GM12865 (cell line): ENCODE data around the gene RNF34.
"Not testable (repeated sequence)": the region's sequence is repeated elsewhere in the genome, so short reads cannot be mapped to it uniquely, and the experiment has no call there.

Source experiments
- DNase-seq: peaks from one replicate; pipeline ENCODE4 v3.0.0; 2010; ENCODE audit warnings: low read depth
- H3K4me3 ChIP-seq: 2 replicates; pipeline ENCODE4 v1.5.1; 2011; ENCODE audit warnings: mild to moderate bottlenecking, low read depth, low read length, control low read depth
- TF ChIP-seq, protein P1 (sequence below): IDR thresholded peaks from 2 replicates; pipeline ENCODE4 v1.5.1; 2011; ENCODE audit warnings: low read length, control low read depth, low read depth, inconsistent platforms; ENCODE audit not compliant: insufficient read depth; ENCODE audit errors: missing control alignments

RNF34 gene

DNA sequence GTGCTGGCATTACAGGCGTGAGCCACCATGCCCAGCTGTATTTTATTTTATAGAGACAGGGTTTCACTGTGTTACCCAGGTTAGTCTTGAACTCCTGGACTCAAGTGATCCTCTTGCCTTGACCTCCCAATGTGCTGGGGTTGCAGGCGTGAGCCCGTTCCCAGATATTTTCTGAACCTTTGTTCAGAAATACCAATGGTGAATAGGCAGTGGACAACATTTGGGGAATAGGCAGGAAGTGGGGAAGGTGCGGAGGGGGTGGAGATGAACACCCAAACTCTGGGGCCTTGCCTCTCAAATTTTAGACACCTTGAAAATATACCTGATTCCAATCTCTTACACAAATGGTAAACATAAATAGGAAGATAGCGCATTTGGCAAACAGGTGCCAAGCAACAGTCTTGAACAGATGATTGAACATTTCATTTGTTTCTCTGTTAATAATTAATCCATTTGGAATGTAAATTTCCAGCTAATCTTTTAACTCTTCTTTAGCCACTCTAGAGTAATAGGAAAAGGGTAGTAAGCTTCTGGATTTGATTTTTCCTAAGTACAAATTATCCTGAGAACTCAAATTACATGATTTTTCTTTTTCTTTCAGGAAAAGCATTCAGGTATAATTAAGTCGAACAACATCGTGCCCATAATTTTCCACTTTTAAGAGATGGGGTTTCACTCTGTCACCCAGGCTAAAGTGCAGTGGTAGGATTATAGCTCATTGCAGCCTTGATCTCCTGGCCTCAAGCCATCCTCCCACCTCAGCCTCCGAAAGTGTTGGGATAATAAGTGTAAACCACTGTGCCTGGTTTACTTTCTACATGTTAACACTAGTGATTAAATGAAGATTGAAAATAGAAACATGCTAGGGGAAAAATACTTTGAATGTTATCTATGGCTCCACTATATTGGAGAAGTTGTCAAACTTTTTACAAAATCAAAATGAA, 22.9 kb upstream of the RNF34 start:
- H3K4me3 ChIP-seq = no peak overlapping the region
- no peak for DNase-seq
- TF ChIP-seq, protein P1, sequence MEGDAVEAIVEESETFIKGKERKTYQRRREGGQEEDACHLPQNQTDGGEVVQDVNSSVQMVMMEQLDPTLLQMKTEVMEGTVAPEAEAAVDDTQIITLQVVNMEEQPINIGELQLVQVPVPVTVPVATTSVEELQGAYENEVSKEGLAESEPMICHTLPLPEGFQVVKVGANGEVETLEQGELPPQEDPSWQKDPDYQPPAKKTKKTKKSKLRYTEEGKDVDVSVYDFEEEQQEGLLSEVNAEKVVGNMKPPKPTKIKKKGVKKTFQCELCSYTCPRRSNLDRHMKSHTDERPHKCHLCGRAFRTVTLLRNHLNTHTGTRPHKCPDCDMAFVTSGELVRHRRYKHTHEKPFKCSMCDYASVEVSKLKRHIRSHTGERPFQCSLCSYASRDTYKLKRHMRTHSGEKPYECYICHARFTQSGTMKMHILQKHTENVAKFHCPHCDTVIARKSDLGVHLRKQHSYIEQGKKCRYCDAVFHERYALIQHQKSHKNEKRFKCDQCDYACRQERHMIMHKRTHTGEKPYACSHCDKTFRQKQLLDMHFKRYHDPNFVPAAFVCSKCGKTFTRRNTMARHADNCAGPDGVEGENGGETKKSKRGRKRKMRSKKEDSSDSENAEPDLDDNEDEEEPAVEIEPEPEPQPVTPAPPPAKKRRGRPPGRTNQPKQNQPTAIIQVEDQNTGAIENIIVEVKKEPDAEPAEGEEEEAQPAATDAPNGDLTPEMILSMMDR = no peak

DNA sequence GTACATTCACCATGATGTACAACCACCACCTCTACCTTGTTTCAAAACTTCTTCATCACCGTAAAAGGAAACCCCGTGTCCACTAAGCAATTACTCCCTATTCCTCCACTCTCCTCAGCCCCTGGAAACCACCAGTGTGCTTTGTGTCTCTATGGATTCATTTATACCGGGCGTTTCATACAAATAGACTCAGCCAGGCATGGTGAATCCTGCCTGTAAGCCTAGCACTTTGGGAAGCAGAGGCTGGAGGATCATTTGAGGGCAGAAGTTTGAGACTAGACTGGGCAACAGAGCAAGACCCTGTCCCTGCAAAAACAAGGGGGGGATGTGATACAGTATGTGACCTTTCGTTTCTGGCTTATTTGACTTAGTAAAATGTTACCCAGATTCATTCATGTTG, 21.2 kb upstream of the RNF34 start:
- TF ChIP-seq, protein P1 = no peak
- no peak overlapping the region for H3K4me3 ChIP-seq

DNA sequence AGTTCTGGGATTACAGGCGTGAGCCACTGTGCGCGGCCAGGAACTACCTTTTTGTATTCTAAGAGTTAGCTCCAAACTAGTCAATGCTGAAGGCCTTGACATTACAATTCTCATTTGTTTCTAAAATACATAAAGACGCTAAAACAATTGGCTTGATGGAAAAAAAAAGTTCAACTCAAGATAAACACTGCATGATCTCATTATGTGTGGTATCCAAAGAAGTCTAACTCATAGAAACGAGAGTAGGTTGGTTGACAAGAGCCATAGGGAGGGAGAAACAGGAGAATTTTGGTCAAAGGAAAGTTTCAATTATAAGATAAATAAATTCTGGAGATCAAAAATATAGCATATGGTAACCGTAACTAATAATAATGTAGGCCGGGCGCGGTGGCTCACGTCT, 20.0 kb upstream of the RNF34 start:
- TF ChIP-seq, protein P1 = no peak
- DNase-seq = no peak
- H3K4me3 ChIP-seq = no peak overlapping the region

More for the DNA sequence above, 21.2 kb upstream of the RNF34 start:
- no peak for DNase-seq

DNA sequence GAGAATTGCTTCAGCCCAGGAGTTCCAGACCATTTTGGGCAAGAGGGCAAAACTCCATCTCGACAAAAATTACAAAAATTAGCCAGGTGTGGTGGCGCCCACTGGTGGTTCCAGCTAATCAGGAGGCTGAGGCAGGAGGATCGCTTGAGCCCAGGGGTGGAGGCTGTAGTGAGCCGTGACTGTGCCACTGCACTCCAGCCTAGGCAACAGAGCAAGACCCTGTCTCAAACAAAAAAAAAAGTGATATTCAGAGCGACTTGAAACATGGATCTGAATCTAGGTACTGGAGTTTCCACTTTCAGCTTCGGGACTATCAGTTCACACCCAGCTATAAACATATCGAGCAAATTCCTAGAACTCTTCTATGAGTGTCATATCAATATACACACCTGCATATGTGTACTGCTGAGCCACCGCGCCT, 16.3 kb upstream of the RNF34 start:
- TF ChIP-seq, protein P1 = no peak
- DNase-seq = no peak
- H3K4me3 ChIP-seq = no peak overlapping the region

DNA sequence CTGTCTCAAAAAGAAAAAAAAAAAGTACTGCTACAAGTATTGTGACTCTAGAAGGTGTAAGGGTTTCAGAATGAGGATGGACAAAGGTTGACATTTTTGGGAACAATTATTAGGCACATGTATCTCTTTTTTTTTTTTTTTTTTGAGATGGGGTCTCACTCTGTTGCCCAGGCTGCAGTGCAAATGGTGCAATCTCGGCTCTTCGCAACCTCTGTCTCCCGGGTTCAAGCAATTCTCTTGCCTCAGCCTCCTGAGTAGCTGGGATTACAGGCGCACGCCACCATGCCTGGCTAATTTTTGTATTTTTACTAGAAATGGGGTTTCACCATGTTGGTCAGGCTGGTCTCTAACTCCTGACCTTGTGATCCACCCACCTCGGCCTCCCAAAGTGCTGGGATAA, 15.0 kb upstream of the RNF34 start:
- not testable (repeated sequence) for DNase-seq, H3K4me3 ChIP-seq

GRCh38 chr12:121388421-121388981, 11.4 kb upstream of the RNF34 start:
- no peak for DNase-seq
- H3K4me3 ChIP-seq = no peak overlapping the region
- TF ChIP-seq, protein P1 = no peak

DNA sequence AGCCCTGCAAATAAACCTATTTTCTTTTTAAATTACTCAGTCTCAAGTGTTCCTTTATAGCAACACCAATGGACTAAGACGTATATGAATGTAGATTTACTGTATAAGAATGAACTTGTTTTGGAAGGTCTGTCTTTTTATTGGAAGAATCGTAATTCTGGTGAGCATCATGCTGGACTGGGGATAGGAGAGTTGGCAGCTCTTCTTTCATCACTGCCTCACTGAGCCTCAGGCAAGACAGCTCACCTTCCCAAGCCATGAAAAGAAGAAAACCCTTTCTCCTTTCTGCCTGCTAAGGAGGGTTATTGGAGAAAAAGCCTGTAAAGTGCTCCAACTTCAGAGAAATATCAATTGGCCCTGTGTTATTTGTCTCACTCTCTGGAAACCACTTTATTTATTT, 9.1 kb upstream of the RNF34 start:
- DNase-seq = no peak
- TF ChIP-seq, protein P1 = no peak
- no peak overlapping the region for H3K4me3 ChIP-seq
